ENCODE data around the gene GBE1.

Gene GBE1

DNA sequence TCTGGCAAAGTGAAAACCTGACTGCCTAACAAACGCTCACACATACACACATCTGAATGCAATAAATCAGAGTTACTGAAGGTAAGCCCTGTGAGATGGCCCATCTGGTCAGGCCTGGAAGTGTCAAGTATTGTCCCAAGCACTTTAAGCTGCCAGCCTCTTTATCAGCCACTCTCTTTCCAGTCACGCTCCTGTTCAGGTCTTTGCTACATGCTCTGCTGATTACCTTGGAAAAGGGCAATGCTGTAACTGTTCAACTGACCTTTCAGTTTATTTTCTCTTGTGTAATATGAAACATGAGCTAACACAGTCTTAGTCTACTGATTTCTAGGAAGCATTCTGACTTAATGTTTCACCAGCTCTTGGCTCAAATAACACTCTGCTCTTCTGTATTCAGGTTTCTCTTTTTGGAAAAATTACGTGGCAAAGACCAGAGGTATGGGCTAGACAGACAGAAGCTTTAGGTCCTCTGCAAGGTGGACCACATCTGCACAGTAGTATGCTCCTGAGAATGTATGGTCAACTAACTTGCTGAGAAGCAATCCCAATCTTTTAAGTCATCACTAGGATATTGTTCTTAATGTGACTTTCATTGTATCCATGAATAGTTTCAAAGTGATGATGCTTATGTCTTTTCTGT, 44.5 kb downstream of the GBE1 start:
- H3K36me3 ChIP-seq (ENCODE audit: control insufficient read depth, insufficient read depth, low read length) = no peaks in the 10 kb centered on the region
- no peak for DNase-seq (ENCODE audit: extremely low read depth, insufficient read length)
- TF ChIP-seq, protein P1, sequence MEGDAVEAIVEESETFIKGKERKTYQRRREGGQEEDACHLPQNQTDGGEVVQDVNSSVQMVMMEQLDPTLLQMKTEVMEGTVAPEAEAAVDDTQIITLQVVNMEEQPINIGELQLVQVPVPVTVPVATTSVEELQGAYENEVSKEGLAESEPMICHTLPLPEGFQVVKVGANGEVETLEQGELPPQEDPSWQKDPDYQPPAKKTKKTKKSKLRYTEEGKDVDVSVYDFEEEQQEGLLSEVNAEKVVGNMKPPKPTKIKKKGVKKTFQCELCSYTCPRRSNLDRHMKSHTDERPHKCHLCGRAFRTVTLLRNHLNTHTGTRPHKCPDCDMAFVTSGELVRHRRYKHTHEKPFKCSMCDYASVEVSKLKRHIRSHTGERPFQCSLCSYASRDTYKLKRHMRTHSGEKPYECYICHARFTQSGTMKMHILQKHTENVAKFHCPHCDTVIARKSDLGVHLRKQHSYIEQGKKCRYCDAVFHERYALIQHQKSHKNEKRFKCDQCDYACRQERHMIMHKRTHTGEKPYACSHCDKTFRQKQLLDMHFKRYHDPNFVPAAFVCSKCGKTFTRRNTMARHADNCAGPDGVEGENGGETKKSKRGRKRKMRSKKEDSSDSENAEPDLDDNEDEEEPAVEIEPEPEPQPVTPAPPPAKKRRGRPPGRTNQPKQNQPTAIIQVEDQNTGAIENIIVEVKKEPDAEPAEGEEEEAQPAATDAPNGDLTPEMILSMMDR (IDR thresholded peaks at IDR 0.05; ENCODE audit: insufficient read depth, low read length, poor library complexity, severe bottlenecking) = no peak
- no peaks in the 10 kb centered on the region for H3K27me3 ChIP-seq (replicated peaks; ENCODE audit: control insufficient read depth, insufficient read depth, low read length)
- H3K4me3 ChIP-seq (replicated peaks; ENCODE audit: low read depth, low read length) = no peak overlapping the region

DNA sequence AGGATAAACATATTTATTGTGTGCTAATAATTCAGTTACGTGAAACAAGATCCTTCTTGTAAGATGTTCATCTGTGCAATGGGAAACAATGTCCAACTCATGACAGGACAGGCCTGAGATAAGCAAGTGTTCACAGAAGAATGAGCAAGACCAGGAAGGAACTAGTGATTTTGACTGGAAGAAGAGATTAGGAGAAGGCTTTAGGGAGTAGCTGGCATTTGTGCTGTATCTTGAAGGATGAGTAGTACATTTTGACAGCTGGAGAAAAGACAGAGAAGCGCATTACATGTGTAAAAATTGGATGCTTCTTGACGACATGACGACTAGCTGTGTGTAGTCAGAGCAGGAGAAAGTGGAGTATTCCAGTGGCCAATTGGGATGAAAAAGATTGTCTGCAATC, 48.4 kb downstream of the GBE1 start:
- H3K36me3 ChIP-seq (ENCODE audit: control insufficient read depth, insufficient read depth, low read length) = no peaks in the 10 kb centered on the region
- no peak overlapping the region for H3K4me3 ChIP-seq (replicated peaks; ENCODE audit: low read depth, low read length)
- TF ChIP-seq, protein P1 (IDR thresholded peaks at IDR 0.05; ENCODE audit: insufficient read depth, low read length, poor library complexity, severe bottlenecking) = no peak
- H3K27me3 ChIP-seq (replicated peaks; ENCODE audit: control insufficient read depth, insufficient read depth, low read length) = no peaks in the 10 kb centered on the region
- DNase-seq (ENCODE audit: extremely low read depth, insufficient read length) = no peak

DNA sequence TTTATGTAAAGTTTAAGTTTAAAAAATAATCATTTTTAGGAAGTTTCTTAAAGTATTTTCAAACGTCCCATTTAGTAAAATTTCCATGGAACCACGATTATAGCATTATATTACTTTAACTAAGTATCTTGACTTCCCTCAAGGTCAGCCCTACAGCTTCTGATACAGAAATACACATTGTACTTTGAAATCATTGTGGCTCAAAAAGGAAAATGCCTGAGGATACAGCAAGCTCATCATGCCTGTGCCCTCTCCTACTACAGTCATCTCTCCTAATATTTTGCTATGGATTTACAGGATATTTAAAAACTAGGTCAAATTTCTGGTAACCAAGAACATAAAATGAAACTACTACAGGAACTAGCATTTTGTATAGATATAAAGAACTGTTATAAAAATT, 51.8 kb downstream of the GBE1 start:
- Histone ChIP-seq H3K4me3 (replicated peaks; ENCODE audit: low read depth, low read length) (no peak overlapping the region), H3K27me3 (replicated peaks; ENCODE audit: control insufficient read depth, insufficient read depth, low read length) (no peaks in the 10 kb centered on the region), H3K36me3 (ENCODE audit: control insufficient read depth, insufficient read depth, low read length) (no peaks in the 10 kb centered on the region)
- no peak for DNase-seq (ENCODE audit: extremely low read depth, insufficient read length)
- TF ChIP-seq, protein P1 (IDR thresholded peaks at IDR 0.05; ENCODE audit: insufficient read depth, low read length, poor library complexity, severe bottlenecking) = no peak

DNA sequence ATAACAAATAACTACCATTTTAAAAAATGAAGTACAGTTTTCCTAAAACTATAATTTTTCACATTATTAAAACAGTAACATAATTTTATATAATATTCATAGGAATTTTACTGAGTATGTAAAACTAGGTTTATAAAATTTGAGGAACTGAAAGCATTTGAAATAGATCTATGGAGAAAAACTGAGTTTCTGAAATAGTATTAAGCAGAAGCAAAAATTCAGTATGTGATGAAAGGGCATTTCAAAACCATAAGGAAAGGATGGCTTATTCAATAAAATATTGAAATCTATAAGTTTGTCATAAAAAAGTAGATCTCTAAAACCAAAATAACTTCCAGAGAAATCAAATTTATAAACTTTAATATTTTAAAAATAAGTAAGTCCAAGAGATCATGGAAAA, 53.4 kb downstream of the GBE1 start:
- DNase-seq (ENCODE audit: extremely low read depth, insufficient read length) = no peak
- TF ChIP-seq, protein P1 (IDR thresholded peaks at IDR 0.05; ENCODE audit: insufficient read depth, low read length, poor library complexity, severe bottlenecking) = no peak
- H3K36me3 ChIP-seq (ENCODE audit: control insufficient read depth, insufficient read depth, low read length) = no peaks in the 10 kb centered on the region
- no peak overlapping the region for H3K4me3 ChIP-seq (replicated peaks; ENCODE audit: low read depth, low read length)
- H3K27me3 ChIP-seq (replicated peaks; ENCODE audit: control insufficient read depth, insufficient read depth, low read length) = no peaks in the 10 kb centered on the region

DNA sequence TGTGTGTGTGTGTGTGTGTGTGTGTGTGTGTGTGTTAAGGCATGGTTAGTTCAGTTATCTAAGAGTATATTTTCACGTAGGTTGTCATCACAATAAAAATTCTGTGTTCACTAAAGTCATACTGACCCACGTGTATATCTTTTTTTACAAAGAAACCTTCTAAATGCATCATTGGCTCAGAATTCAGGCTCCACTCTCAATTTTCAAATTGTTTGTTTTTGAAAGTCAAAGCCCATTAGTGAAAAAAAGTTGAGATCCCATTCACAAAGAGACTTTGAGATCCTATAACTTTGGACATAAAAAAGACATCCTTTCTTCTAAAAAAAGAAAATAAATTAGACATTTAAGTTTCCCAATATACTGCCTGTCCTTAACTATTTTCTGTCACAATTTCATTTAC, 59.3 kb downstream of the GBE1 start:
- no peak for DNase-seq (ENCODE audit: extremely low read depth, insufficient read length)
- Histone ChIP-seq H3K4me3 (replicated peaks; ENCODE audit: low read depth, low read length) (no peak overlapping the region), H3K36me3 (ENCODE audit: control insufficient read depth, insufficient read depth, low read length) (no peaks in the 10 kb centered on the region), H3K27me3 (replicated peaks; ENCODE audit: control insufficient read depth, insufficient read depth, low read length) (no peaks in the 10 kb centered on the region)
- TF ChIP-seq, protein P1 (IDR thresholded peaks at IDR 0.05; ENCODE audit: insufficient read depth, low read length, poor library complexity, severe bottlenecking) = no peak

All from GM06990 (cell line).